ENCODE measurements around the gene PA2G4. TPM values are rescaled to one million over a fixed set of nuclear protein-coding genes. Genes with fewer than 3 reads are reported as not detected.
"Not testable (repeated sequence)": the region's sequence is repeated elsewhere in the genome, so short reads cannot be mapped to it uniquely, and the experiment has no call there.

Gene PA2G4
- 64.9 TPM for total RNA-seq

DNA sequence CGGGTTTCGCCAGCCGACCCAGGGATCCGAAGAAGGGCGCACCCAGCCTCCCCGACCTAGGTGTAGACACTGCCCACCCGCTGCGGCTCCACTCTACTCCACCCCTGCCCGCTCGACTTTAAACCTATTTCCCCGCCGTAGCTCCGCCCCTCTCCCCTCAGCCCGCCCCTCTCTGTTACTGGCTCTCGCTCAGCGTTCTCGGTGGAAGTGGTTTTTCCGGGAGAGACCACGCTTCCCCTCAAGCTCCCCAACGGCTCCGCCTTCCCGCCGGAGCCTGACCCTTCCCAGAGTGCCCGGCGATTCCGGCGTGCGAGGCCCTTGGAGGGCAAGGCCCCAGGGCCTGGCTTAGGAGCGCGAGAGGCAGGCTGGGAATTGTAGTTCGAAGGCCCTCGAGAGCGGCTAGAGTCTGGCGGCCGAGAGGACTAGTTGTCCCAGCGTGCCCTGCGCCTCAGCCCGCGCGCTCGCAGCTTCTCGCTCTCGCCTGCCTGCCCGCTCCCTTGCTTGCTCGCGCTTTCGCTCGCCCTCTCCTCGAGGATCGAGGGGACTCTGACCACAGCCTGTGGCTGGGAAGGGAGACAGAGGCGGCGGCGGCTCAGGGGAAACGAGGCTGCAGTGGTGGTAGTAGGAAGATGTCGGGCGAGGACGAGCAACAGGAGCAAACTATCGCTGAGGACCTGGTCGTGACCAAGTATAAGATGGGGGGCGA is at the start of gene PA2G4:
TSS of gene PA2G4 (plus strand) at position 451 of the 706 bp plus-strand sequence. CDS start at position 630, 179 bp downstream.
- peak; percentile 98 for DNase-seq

DNA sequence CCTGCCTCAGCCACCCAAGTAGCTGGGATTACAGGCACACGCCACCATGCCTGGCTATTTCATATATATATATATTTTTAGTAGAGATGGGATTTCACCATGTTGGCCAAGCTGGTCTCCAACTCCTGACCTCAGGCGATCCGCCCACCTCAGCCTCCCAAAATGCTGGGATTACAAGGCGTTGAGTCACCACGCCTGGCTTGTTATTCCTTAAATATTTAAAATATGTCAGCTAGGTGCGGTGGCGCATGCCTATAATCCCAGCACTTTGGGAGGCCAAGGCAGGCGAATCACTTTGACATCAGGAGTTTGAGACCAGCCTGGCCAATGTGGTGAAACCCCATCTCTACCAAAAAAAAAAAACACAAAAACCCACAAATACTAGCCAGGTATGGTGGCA is 44.4 kb upstream of the PA2G4 start:
- not testable (repeated sequence) for DNase-seq

DNA sequence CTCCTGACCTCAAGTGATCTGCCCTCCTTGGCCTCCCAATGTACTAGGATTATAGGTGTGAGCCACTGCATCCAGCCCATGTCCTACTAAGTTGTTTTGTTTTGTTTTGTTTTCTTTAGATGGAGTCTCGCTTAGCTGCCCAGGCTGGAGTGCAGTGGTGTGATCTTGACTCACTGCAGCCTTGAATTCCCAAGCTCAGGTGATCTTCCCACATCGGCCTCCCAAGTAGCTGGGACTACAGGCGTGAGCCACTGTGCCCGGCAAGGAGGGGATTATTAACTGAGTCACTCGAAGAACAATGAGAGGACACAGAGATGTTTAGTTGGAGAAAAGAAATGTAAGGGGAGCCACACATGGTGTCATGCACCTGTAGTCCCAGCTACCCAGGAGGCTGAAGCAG is 42.4 kb upstream of the PA2G4 start:
- no peak for DNase-seq

DNA sequence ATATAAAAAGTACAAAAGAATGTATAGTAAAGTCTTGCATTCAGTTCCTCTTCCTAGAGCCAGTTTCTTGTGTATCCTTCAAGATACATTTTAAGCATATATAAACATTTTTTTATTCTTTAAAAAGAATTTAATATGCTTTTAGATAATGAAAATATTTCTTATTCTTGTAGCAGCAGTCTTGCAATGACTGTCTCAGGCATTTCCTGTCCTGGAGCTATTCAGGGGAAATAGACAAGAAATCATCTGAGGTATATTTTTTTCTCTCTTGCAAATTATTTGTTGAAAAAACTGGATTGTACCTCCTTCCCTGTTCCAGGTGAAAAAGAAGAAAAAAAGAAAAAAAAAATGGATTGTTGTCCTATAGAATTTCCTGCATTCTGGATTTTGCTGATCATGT is 41.4 kb upstream of the PA2G4 start:
- no peak for DNase-seq

DNA sequence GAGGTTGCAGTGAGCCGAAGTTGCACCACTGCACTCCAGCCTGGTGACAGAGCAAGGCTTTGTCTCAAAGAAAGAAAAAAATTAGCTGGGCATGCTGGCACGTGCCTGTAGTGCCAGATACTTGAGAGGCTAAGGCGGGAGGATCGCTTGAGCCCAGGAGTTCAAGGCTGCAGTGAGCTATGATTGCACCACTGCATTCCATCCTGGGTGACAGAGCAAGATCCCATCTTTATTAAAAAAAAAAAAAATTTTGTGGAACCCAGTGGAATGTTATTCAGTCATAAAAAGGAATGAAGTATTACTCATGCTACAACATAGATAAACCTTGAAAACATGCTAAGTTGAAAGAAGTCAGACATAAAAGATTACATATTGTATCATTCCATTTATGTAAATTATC is 32.7 kb upstream of the PA2G4 start:
- no peak for DNase-seq

DNA sequence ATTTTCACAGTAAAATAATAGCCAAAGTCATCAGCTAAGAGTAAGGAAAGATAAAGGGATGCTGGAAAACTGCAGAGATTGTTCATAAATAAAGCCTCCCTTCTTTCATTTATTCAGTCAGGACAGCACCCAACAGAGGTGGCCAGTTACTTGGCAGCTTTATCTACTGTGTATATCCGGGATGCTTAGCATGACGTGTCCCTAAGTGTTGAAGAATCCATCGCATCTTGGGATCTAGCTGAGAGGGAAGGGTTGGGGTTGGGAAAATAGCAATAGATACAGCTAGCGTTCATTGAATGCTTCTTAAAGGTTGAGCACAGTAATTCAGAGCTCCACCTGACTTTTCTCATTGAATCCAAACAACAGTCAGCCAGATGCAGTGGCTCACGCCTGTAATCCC is 30.0 kb upstream of the PA2G4 start:
- no peak for DNase-seq

DNA sequence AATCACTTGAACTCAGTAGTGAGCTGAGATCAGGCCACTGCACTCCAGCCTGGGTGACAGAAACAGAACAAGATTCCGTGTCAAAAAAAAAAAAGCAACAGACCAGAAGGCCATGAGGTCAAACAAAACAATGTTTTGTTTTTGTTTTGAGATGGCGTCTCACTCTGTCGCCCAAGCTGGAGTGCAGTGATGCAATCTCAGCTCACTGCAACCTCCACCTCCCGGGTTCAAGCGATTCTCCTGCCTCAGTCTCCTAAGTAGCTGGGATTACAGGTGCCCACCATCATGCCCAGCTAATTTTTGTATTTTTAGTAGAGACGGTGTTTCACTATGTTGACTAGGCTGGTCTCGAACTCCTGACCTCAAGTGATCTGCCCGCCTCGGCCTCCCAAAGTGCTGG is 26.4 kb upstream of the PA2G4 start:
- DNase-seq, result not testable (repeated sequence)

DNA sequence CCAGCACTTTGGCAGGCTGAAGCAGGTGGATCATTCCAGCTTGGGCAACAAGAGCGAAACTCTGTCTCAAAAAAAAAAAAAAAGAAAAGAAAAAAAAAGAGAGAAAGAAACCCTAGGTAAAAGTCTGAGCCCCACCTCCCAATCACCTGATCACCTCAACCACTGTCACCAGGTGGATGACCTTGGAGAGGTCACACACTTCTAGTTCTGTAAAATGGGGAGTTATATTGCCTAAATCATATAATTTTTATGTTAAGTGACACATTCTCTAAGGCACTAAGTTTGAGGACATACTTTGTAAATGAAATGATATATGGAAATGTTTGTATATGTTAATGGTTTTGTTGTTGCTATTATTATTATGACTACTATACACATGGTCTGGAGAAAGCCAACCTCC is 25.9 kb upstream of the PA2G4 start:
- no peak for DNase-seq

DNA sequence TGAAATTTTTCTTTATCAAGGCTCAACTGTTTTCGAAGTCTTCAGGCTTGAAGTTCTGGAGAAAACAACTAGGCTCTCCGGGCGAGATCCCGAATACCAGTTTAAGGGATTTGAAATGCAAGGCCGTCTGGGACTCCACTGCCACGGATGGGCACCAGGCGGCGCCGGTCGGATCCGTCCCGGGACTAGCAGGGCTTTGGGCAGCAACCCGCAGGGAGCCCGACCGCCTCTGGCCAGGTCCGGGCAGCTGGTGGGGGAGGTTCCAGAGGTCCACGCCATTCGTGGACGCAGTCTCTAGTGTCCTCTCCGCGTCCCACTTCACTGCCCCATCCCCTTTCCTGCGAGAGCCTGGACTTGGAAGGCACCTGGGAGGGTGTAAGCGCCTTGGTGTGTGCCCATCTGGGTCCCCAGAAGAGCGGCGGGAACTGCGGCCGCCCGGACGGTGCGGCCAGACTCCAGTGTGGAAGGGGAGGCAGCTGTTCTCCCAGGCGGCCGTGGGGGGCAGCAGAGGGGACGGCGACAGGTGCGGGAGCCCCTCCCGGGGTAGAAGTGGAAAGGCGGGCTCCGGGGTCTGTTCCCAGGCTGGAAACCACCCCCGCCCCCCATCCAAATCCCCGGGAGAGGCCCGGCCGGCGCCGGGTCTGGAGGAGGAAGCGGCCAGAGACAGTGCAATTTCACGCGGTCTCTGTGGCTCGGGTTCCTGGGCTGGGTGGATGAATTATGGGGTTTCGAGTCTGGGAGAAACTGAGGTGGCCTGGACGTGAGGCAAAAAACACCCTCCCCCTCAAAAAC is 25.2 kb upstream of the PA2G4 start:
- peak; percentile 74 for DNase-seq

DNA sequence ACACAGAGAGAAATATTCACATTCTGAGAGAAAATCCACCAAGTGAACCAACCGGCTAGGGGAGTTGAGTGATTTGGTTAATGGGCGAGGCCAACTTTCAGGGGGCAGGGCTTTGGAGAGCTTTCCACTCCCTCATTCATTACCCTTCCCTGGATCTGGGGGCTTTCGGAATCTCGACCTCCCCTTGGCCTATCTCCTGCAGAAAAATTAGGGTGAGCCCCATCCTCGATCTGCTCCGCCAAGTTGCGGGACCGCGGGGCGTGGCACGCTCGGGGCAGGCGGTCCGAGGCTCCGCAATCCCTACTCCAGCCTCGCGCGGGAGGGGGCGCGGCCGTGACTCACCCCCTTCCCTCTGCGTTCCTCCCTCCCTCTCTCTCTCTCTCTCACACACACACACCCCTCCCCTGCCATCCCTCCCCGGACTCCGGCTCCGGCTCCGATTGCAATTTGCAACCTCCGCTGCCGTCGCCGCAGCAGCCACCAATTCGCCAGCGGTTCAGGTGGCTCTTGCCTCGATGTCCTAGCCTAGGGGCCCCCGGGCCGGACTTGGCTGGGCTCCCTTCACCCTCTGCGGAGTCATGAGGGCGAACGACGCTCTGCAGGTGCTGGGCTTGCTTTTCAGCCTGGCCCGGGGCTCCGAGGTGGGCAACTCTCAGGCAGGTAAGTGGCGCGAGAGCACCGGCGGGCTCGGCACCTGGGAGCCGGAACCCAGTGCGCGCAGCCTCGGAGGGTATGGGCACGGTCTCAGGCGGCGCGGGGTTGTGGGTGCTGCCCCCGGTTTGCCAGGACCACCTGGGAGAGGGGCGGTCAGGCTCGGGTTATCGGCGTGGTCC is 24.4 kb upstream of the PA2G4 start, which contains the start of gene ERBB3:
TSS of gene ERBB3 (plus strand) at position 443 of the 833 bp plus-strand sequence. CDS start at position 579, 136 bp downstream.
- DNase-seq, result peak; percentile 61

DNA sequence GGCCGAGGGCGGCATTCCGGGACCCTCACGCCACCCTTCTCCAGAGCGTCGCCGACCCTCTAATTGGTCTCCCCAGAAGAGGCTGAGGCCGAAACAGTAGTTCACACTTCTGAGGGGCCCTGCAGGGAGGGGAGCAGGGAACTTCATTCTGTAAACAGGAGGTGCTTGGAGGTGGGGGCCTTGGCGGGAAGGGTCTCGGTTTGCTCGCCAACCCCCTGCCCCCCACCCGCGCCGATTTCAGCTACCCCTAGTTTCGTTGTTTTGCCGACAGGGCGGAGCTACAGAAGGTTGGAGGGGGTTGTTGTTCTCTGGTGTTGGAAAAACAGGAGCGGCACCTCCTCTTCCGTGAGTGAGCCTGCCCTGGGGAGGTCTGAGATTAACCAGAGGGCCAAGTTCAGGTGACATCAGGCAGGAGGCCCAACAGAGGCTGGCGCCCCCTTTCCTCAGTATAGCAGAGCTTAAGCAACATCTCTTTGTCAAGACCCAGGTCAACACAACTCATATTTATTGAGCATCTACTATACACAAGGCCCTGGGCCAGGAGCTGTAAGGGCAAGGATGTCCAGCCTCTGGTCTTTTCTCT is 23.7 kb upstream of the PA2G4 start:
- no peak for DNase-seq

DNA sequence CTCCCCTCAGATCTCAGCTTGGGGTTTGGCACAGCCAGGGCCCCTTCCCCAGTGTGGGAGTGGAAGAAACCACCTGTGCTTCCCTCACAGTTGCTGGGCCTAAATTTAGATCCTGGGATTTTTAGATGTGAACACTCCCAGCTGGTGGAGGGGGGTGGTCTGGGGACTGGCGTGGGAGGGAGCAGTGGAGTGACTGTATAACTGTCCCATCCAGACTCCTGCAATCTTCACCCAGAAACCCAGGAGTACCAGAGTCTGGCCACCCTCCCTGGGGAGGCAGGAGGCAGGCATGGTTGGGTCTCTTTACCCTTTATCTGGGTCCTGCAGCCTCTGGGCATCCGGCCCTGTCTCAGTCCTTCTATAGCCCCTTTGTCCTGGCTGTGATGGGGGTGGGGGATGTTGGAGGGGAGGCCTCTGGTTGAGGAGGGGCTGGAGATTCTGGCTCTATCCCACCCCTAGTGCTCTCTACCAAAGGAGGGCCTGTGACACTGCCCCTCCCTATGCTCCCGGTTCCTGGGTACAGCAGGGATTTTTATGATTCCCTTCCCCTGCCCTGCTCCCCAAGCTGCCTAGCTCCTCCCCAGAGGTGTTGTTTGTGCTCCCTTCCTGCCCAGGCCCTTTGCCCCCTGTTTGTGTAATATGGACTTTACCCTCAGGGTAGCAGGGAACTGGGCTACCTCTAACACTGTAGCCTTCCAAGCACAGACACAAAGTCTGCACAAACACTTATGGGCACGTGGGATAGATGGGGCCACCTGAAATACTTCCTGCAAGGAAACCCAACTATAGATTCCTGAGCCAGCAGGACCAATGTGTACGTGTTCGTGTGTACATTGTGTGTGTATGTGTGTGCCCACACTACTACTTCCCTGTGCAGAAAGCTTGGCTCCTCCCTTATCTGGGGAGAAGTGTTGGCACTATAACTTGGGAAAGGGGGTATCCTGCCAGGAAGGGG is 22.7 kb upstream of the PA2G4 start:
- DNase-seq, result peak; percentile 14

DNA sequence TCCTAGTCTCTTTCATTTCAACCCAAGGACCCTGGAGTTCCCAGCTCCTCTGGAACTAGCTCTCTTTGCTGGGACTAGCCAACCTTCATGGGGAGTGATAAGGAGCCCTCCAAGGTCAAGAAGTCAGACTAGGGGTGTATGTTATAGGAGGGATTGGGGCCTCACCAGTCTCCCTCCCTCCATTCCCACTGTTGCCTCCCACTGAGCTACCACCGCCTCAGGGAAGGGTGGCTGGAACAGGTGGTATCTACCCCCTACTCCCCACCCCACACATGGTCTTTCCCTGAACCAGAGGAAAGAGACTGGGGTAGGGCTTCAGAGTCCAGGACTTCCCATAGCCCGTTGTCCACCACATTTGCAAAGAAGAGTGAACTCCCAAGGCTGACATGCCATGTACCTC is 22.0 kb upstream of the PA2G4 start:
- DNase-seq, result no peak

DNA sequence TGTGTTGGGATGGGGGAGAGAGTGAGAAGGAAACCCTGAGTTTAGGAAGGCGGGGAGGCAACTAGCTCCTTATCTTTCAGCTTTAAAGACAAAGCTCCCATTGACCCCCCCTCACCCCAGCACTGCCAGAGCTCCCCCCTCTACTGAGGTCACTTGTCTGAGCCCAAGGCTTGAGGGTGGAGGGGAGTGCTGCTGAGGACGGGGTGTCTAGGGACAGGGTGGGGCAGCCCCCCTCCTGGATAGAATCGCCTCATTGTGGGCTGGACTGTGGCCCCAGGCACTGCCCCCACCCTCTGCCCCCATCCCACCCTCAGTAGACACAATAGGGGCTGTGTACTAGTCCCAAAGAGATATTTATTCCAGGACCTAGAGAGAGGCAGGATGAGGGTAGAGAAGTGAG is 21.4 kb upstream of the PA2G4 start:
- DNase-seq, result peak; percentile 82

DNA sequence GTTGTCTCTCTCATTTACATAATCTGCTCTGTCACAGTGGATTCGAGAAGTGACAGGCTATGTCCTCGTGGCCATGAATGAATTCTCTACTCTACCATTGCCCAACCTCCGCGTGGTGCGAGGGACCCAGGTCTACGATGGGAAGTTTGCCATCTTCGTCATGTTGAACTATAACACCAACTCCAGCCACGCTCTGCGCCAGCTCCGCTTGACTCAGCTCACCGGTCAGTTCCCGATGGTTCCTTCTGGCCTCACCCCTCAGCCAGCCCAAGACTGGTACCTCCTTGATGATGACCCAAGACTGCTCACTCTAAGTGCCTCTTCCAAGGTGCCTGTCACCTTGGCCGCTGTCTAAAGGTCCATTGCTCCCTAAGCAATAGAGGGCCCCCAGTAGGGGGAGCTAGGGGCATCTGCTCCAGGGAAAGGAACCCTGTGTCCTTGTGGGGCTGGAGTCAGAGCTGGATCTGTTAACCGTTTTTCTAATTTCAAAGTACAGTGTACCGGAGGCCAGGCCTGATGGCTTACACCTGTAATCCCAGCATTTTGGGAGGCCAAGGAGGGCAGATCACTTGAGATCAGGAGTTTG is 19.3 kb upstream of the PA2G4 start:
- no peak for DNase-seq

DNA sequence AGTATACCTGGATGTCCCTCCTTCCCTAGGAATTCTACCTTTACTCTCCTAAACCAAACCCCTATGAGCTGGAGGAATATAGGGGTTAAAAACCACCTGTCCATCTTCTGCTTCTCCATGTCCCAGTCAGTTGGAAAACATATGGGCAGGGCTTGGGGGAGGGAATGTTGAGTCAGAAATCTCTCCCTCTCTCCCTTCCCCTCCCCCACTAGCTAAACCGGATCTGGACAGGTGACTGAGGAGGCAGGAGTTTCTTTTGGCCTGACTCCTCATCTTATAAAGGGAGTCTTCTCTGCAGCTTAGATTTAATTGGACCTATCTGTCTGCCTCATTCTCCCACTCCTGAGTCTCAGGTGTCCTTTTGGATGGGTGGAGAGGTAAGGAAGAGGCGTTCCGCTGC is 18.3 kb upstream of the PA2G4 start:
- no peak for DNase-seq

DNA sequence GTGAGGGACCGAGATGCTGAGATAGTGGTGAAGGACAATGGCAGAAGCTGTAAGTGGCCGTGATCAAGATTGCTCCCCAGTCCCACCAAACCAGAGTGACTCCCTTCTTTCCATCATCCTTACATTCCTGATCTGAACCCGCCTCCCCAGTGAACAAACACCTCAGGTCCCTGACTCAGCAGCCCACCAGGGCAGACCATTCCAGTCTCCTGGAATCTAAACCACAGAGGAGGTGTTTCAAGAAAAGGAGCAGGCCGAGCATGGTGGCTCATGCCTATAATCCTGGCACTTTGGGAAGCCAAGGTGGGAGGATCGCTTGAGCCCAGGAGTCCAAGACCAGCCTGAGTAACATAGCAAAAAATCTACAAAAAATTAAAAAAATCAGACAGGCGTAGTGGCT is 17.8 kb upstream of the PA2G4 start:
- DNase-seq, result no peak

DNA sequence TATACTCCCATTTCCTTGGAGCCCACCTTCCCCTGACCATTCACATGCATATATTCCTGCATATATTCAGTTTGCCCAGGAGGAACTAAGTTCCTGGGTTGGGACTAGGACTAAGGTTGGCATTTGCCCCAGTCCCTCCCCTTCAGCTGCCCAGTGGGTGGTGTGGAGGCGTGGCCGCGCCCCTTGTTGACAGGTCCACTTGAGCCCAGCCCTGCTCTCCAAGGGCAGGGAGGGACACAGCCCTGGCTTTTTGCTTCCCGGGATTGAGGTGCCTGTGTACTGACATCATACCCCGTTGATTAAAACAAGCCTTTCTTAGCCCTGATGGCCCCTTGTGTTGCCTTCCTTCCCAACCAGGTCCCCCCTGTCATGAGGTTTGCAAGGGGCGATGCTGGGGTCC is 17.1 kb upstream of the PA2G4 start:
- DNase-seq, result no peak

DNA sequence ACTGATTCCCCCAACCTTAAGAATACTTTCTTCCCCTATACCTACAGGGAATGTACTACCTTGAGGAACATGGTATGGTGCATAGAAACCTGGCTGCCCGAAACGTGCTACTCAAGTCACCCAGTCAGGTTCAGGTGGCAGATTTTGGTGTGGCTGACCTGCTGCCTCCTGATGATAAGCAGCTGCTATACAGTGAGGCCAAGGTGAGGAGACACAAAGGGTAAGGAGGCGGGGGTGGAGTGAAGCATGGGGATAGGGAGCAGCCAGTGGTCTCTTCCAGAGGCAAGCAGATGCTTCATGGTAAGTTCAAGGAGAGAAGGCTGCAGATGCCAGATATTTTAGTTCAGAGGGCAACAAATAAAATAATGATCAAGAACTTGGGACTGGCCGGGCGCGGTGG is 6.6 kb upstream of the PA2G4 start:
- no peak for DNase-seq

DNA sequence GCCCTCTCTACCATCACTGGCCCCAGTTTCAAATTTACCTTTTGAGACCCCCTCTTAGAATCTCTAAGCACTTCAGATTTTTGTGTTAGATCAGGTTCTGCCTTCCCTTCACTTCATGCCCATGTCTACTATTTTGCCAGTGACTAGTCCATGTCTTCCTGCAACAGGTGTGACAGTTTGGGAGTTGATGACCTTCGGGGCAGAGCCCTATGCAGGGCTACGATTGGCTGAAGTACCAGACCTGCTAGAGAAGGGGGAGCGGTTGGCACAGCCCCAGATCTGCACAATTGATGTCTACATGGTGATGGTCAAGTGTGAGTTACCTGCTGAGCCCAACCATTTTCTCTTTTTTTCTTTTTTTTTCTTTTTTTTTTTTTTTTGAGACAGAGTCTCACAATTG is 5.8 kb upstream of the PA2G4 start:
- DNase-seq, result no peak

DNA sequence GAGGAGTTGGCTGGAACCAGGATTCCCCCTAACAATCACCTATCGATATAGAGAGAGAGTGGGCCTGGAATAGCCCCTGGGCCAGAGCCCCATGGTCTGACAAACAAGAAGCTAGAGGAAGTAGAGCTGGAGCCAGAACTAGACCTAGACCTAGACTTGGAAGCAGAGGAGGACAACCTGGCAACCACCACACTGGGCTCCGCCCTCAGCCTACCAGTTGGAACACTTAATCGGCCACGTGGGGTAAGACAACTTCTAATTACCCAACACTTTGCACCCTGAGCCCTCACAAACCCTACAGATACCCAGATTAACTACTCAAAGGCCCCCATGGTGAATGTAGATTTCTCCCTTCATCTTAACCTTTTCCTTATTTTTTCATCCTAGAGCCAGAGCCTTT is 4.6 kb upstream of the PA2G4 start:
- no peak for DNase-seq

All from occipital lobe (tissue), 2 donors.